DMS79 (cell line): ENCODE results near the gene CRNN.

Experiments used
- DNase-seq: peaks from one replicate; lab custom pipeline; 2025; lab: John Stamatoyannopoulos, UW

Gene CRNN

GRCh38 chr1:152419917-152420316, 5.9 kb upstream of the CRNN start:
- DNase-seq: no peak

GRCh38 chr1:152415454-152416227, 1.6 kb upstream of the CRNN start:
- no peak for DNase-seq

DNA sequence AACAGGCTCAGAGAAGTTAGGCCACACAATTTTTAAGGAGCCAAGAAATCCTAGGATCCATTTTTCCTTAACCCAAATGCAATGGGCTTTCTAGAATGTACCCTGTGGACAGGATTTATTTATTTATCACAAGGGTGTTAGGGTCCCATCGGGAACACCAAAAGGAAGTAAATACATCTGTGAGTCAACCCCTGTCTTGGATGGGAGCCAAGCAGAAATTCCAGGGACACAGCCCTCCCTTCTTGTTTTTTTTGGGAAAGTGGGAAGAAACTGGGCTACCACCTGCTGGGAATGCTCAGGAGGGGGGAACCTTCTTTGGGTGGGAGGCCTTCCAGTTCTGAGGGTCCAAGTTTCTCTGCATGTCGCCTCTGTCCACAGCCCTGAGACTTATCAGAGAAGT, 1.3 kb downstream of the CRNN start:
- DNase-seq: no peak

DNA sequence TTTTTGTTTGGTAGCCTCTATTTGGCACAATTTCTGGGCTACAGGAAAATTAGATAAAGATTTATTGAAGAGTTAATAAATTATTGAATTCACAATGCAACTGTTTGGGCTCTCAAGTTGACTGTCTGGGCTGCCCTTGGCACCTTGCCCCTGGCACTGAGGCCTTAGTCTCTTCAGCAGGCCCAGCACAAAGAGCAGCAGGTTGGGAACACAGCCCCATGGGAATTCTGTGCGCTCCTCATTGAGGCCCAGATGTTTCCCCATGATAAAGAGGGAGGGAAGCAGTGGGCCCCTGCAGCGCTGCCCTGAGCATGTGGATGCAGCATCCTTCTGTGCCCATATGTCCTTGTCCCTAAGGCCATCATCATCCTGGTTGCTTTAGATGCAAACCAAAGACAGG, 2.9 kb downstream of the CRNN start:
- no peak for DNase-seq

DNA sequence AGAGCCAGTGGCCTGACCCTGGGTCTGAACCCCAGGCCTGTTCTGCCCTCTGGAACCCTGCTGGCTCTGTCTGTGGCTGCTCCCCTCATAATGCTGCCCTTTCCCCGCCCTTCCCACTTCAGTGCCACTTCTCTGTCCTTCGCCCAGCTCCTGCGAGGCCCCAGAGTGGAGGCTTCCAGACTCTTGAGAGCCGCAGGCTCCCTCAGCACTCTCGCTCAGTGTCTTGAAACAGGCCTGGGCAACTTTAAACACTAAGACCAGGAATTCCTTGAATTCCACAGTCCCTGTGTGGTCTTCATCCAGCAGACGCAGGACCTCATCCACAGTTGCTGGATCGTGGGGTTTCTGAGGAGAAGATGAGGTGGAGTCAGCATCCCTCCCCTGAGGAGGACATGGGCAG, 3.5 kb downstream of the CRNN start:
- DNase-seq: no peak

DNA sequence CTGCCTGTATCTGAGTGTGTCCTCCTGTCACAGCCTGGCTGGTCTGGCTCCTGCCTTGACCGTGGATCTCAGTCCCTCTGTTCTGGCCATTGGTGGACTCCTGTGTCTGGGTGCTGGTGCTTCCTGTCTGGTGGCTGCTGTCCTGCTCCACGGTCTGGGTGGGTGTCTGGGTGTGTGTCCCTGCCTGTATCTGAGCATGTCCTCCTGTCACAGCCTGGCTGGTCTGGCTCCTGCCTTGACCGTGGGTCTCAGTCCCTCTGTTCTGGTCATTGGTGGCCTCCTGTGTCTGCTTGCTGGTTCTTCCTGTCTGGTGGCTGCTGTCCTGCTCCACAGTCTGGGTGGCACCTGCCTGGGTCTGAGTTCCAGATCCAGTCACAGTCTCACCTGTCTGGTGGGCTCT, 4.0 kb downstream of the CRNN start:
- no peak for DNase-seq

DNA sequence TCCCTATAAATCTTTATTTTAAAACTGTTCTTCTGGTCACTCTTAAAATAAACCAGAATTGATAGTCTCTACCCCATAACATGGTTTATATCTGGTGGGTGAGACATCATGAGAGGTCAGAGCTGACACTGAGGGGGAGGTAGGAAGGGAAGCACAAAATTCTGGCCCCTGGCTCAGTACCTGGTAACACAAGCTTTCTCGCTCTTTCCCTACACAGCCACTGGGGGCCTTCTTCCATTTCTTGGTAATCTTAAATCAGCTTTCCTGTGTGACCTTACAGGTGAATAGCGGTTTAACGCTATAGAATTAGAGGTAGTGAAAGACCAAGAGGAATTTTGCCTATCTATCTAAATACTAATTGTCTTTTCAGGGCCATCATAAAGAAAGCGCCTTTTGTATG, 5.4 kb downstream of the CRNN start:
- DNase-seq: no peak

GRCh38 chr1:152398812-152399698, 15.0 kb downstream of the CRNN start:
- DNase-seq: no peak

- no peak for DNase-seq
These were observed 16.6 kb downstream of the CRNN start for GRCh38 chr1:152397474-152397873.

DNA sequence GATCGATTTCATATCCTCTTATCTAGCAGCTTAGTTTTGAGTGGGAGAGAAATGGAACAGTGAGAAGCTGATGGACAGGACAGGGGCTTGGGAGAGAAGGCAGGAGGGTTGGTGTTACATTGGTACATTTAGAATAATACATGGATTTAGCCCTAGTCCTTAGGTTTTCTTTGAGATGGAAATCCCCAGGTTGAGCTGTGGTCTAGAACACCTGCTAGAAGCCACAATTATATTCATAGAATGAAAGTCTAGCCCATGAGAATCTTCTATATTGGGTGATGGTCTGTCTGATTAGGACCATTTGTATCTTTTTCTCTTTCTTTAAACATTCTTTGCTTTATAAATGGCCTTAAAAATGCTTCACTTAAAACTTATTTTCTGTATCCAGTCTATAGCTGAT, 19.9 kb downstream of the CRNN start:
- no peak for DNase-seq

GRCh38 chr1:152392909-152393308, 21.2 kb downstream of the CRNN start:
- DNase-seq: no peak

DNA sequence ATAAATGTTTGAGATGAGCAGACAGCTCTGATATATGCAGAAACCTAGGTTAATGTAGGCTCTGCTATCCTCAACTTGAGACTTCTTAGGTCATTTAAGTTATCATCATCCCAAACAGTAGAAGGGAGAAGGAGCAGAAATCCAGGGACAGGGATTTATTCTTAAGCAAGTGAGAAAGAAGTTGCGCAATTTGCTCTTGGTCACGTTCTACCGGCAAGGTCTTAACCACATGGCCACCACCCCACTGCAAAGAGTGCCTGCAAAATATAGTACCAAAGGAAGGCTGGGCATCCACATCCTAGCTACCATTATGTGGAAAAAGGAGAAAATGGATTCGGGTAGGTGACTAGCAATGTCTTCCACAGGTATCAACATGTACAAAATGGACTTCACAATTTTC, 25.2 kb downstream of the CRNN start:
- no peak for DNase-seq

- no peak for DNase-seq
These were observed 27.1 kb downstream of the CRNN start for GRCh38 chr1:152386940-152387339.

GRCh38 chr1:152380932-152381331, 33.1 kb downstream of the CRNN start:
- no peak for DNase-seq

- no peak for DNase-seq
These were observed 39.6 kb downstream of the CRNN start for GRCh38 chr1:152374451-152374850.

- no peak for DNase-seq
These were observed 41.4 kb downstream of the CRNN start for GRCh38 chr1:152372672-152373071.

DNA sequence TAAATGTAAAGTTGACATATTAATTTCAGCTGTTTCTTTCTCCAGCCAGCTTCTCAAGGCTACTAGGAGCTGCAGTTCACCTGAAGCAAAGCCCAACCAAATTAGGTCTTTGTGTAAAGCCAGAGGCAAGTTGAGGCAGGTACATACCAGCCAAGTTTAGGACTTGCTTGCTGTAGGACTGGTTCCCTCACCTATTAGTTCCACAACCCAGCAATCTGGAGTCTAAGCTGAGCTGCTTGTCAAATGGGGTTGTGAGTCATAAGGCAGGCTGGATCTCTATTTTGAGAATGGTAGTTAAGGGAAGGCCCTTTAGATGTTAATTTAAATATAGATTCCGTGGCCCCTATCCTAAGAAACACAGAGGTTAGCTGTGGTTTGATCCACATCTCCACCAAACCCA, 46.6 kb downstream of the CRNN start:
- DNase-seq: no peak

- no peak for DNase-seq
These were observed 54.2 kb downstream of the CRNN start, which contains the start of gene FLG2 for GRCh38 chr1:152359906-152360305. Gene FLG2, minus strand, starts transcription at chr1:152360006. Its CDS starts 1,122 bp downstream, at chr1:152358884.
